HEK293T (cell line): ENCODE data around the gene EDC3.

Experiments used
- BHLHE40 ChIP-seq: fragments of 450-650 bp; IDR thresholded peaks from 2 replicates; pipeline ENCODE4 v1.6.1; 2016; ENCODE audit warnings: mild to moderate bottlenecking, moderate library complexity, borderline replicate concordance
- FOXA1 ChIP-seq: fragments of 450-650 bp; IDR thresholded peaks from 2 replicates; pipeline ENCODE4 v1.6.1; 2016; ENCODE audit warnings: mild to moderate bottlenecking
- FOXM1 ChIP-seq: fragments of 450-650 bp; IDR thresholded peaks from 2 replicates; pipeline ENCODE4 v1.6.1; 2017; ENCODE audit warnings: mild to moderate bottlenecking, borderline replicate concordance
- L3MBTL2 ChIP-seq: fragments of 450-650 bp; conservative IDR thresholded peaks from 2 replicates; pipeline ENCODE4 v1.6.1; 2016; ENCODE audit warnings: mild to moderate bottlenecking
- SP1 ChIP-seq: fragments of 450-650 bp; IDR thresholded peaks from 2 replicates; pipeline ENCODE4 v1.6.1; 2017
- SUZ12 ChIP-seq: fragments of 450-650 bp; IDR thresholded peaks from 2 replicates; pipeline ENCODE4 v1.6.1; 2016; ENCODE audit warnings: mild to moderate bottlenecking

DNA sequence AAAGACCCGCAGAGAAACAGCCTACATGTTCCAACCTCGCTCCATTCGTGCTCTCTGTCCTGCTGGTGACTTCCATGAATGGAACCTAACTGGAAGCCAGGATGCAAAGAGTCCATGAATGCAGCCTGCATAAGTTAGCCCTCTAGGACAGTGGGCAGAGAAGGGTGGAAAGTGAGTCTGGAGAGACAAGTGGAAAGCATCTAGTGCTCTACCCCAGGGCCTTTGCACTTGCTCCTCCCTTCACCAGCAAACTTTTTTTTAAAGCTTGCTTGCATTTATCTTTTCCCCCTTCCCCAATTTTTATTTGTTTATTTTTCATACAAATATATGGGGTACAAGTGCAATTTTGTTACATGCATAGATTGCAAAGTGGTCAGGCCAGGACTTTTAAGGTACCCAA lies 37.4 kb upstream of the EDC3 start:
- TF ChIP-seq BHLHE40: no peak
- TF ChIP-seq SP1: no peak
- TF ChIP-seq SUZ12: no peak
- TF ChIP-seq FOXM1: no peak
- no peak for TF ChIP-seq FOXA1
- TF ChIP-seq L3MBTL2: no peak
